Measurements from ENCODE around the gene SLC7A4. TPM values are rescaled to one million over a fixed set of nuclear protein-coding genes. Genes with fewer than 3 reads are reported as not detected.

Gene SLC7A4
- total RNA-seq, 1 donor from 2014 or later = not detected

GRCh38 chr22:21032868-21033688 is 717 bp upstream of the SLC7A4 start:
- TF ChIP-seq EZH2 (IDR thresholded peaks at IDR 0.05) = no peak
- TF ChIP-seq CTCF (IDR thresholded peaks at IDR 0.05) = no peak
- TF ChIP-seq EZH2phosphoT487 (IDR thresholded peaks at IDR 0.05) = no peak
- Histone ChIP-seq H3K27ac (no peak overlapping the region), H2AFZ (replicated peaks) (peak overlapping the region; percentile 81), H3K4me3 (peak overlapping the region; percentile 54), H3K79me2 (ENCODE audit: low read depth) (no peaks in the 10 kb centered on the region), H3K9me3 (ENCODE audit: low read depth) (no peaks in the 10 kb centered on the region), H3K9ac (no peak overlapping the region), H4K20me1 (ENCODE audit: low read depth) (no peaks in the 10 kb centered on the region), H3K4me2 (peak overlapping the region; percentile 91), H3K4me1 (no peaks in the 10 kb centered on the region), H3F3A (ENCODE audit: low read depth) (peaks cover 7% of the 10 kb centered on the region), H3K36me3 (no peaks in the 10 kb centered on the region), H3K27me3 (peaks cover 54% of the 10 kb centered on the region)
- Mint-ChIP-seq H3K4me3 (no peak overlapping the region), H3K4me1 (peaks cover 22% of the 10 kb centered on the region), H3K27ac (no peak overlapping the region), H3K36me3 (no peaks in the 10 kb centered on the region), H3K9me3 (no peaks in the 10 kb centered on the region), H3K27me3 (ENCODE audit: insufficient read depth, low read depth) (peaks cover 23% of the 10 kb centered on the region)
- DNase-seq (ENCODE audit: low spot score) = peak; percentile 39

GRCh38 chr22:21031545-21032036 is 770 bp downstream of the SLC7A4 start:
- H3K4me1 ChIP-seq = no peaks in the 10 kb centered on the region

More at GRCh38 chr22:21031545-21032036, 770 bp downstream of the SLC7A4 start:
- Histone ChIP-seq H3K27ac (no peak overlapping the region), H3K79me2 (ENCODE audit: low read depth) (no peaks in the 10 kb centered on the region), H3F3A (ENCODE audit: low read depth) (peaks cover 7% of the 10 kb centered on the region), H3K36me3 (no peaks in the 10 kb centered on the region), H3K9ac (no peak overlapping the region), H3K4me2 (peak overlapping the region; percentile 91), H3K9me3 (ENCODE audit: low read depth) (no peaks in the 10 kb centered on the region), H4K20me1 (ENCODE audit: low read depth) (no peaks in the 10 kb centered on the region), H3K4me3 (peak overlapping the region; percentile 54), H3K27me3 (peaks cover 54% of the 10 kb centered on the region), H2AFZ (replicated peaks) (no peak overlapping the region)
- Mint-ChIP-seq H3K9me3 (no peaks in the 10 kb centered on the region), H3K4me1 (peaks cover 26% of the 10 kb centered on the region), H3K27me3 (ENCODE audit: insufficient read depth, low read depth) (peaks cover 23% of the 10 kb centered on the region), H3K4me3 (no peak overlapping the region), H3K36me3 (no peaks in the 10 kb centered on the region), H3K27ac (no peak overlapping the region)
- no peak for TF ChIP-seq EZH2phosphoT487 (IDR thresholded peaks at IDR 0.05)
- TF ChIP-seq CTCF (IDR thresholded peaks at IDR 0.05) = no peak
- TF ChIP-seq EZH2 (IDR thresholded peaks at IDR 0.05) = no peak
- no peak for DNase-seq (ENCODE audit: low spot score)

Data from neural progenitor cell (in vitro differentiated cells).